ENCODE measurements around the gene LRP11. TPM values are rescaled to one million over a fixed set of nuclear protein-coding genes. Genes with fewer than 3 reads are reported as not detected.

The LRP11 gene
- total and polyA plus RNA-seq, 9 of the 15 experiments (the other 6 are each of a cell fraction or from before 2014, with no cell fraction given) = 0.51 to 3.5 (median 2.4) TPM

DNA sequence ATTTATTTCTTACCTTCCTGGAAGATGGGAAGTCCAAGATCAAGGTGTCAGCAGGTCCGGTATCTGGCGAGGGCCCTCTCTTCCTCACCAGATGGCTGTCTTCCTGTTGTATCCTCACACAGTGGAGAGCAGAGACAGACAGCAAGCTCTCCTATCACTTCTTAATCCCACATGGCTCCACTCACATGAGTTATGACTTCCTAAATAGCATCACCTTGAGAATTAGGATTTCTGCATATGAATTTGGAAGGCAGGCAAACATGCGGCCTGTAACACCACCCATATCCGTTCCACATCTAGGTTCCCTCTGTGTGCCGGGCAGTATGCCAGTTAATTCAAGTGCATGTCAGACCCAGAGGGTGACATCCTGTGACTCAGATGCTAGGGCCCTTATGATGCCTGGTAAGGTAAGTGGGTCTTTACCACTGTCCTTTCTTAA is 31.7 kb upstream of the LRP11 start:
- no peak overlapping the region; the same call in 1 of the 2 replicates for H2AFZ ChIP-seq (ENCODE audit: low read depth, low read length)
- H3K4me2 ChIP-seq (ENCODE audit: insufficient read depth, low read length) = no peak overlapping the region
- H3K4me1 ChIP-seq (replicated peaks in 1 of 2; ENCODE audit: control insufficient read depth in 2 of 2, insufficient read depth in 2 of 2, low read length in 2 of 2) = no peaks in the 10 kb centered on the region
- H3K36me3 ChIP-seq (ENCODE audit: control insufficient read depth, insufficient read depth, low read length) = no peaks in the 10 kb centered on the region
- peaks cover 37 to 60% of the 10 kb centered on the region in 2 experiments for H3K27me3 ChIP-seq (ENCODE audit: control insufficient read depth in 2 of 2, insufficient read depth in 2 of 2, low read length in 2 of 2)
- H3K9me3 ChIP-seq (replicated peaks; ENCODE audit: control insufficient read depth, insufficient read depth, low read depth, low read length) = no peaks in the 10 kb centered on the region
- DNase-seq (ENCODE audit: extremely low read depth in 1 of 4, low spot score in 3 of 4) (peak in 1 of 4 experiments; percentile 7), FAIRE-seq (no peak), ATAC-seq (no peak)
- no peaks in the 10 kb centered on the region for H3K9me1 ChIP-seq (ENCODE audit: control insufficient read depth, insufficient read depth, low read length)
- TF ChIP-seq NFIC (IDR thresholded peaks at IDR 0.05) (peak; percentile 16; the same call in 1 of the 2 replicates), HNRNPUL1 (IDR thresholded peaks at IDR 0.05; ENCODE audit: low read length) (no peak)
- POLR2A ChIA-PET = interaction anchor here (1.0 to 1.4 kb wide), 3 partner anchors 9 to 25 kb away, joined by 3 to 13 read pairs (median 3); no protein-coding TSS in a partner anchor
- no peak overlapping the region for H3K27ac ChIP-seq (ENCODE audit: extremely low read depth, low read depth, low read length)
- intact Hi-C loops (cut with micrococcal nuclease) (no loop called here), in situ Hi-C loops (cut with MboI) (no loop called here)
- H3K4me3 ChIP-seq = no peak overlapping the region
- no TSS peak for BruUV-seq (replicated peaks)
- WGBS (ENCODE audit: insufficient coverage, low coverage, missing lambda C conversion rate) = 29% methylated on average over 5 of the region's 5 CpGs
- no peak overlapping the region for H3K9ac ChIP-seq (ENCODE audit: insufficient read depth in 1 of 2, low read depth in 2 of 2, low read length in 2 of 2)
- H4K20me1 ChIP-seq (replicated peaks; ENCODE audit: control insufficient read depth, insufficient read depth, low read length) = no peaks in the 10 kb centered on the region
- no peaks in the 10 kb centered on the region for H3K79me2 ChIP-seq (ENCODE audit: control insufficient read depth, insufficient read depth, low read length)
- CTCF ChIA-PET (ENCODE audit: low intra/inter-chr PET ratio) = no interaction called here

- DNase-seq (ENCODE audit: extremely low read depth in 1 of 4, low spot score in 3 of 4) (peak in 2 of 4 experiments; percentile 5 to 20), FAIRE-seq (no peak), ATAC-seq (peak; percentile 44; the same call in 2 of the 3 replicates)
- ChIA-PET POLR2A (interaction anchor here (1.4 kb wide), 1 partner anchor 9 kb away, joined by 13 read pairs; no protein-coding TSS in a partner anchor), CTCF (ENCODE audit: low intra/inter-chr PET ratio) (no interaction called here)
- H3K27ac ChIP-seq (ENCODE audit: extremely low read depth, low read depth, low read length) = no peak overlapping the region
- peaks cover 33 to 59% of the 10 kb centered on the region in 2 experiments for H3K27me3 ChIP-seq (ENCODE audit: control insufficient read depth in 2 of 2, insufficient read depth in 2 of 2, low read length in 2 of 2)
- no peak overlapping the region for H3K4me3 ChIP-seq
- H3K79me2 ChIP-seq (ENCODE audit: control insufficient read depth, insufficient read depth, low read length) = no peaks in the 10 kb centered on the region
- H2AFZ ChIP-seq (ENCODE audit: low read depth, low read length) = no peak overlapping the region
- H3K9ac ChIP-seq (ENCODE audit: insufficient read depth in 1 of 2, low read depth in 2 of 2, low read length in 2 of 2) = no peak overlapping the region
- WGBS (ENCODE audit: insufficient coverage, low coverage, missing lambda C conversion rate) = 5% methylated on average over 7 of the region's 7 CpGs
- in situ Hi-C loops (cut with MboI) = no loop called here
- H3K9me3 ChIP-seq (replicated peaks; ENCODE audit: control insufficient read depth, insufficient read depth, low read depth, low read length) = no peaks in the 10 kb centered on the region
- no peaks in the 10 kb centered on the region for H3K4me1 ChIP-seq (replicated peaks in 1 of 2; ENCODE audit: control insufficient read depth in 2 of 2, insufficient read depth in 2 of 2, low read length in 2 of 2)
- intact Hi-C loops (cut with micrococcal nuclease) = no loop called here
- H3K4me2 ChIP-seq (ENCODE audit: insufficient read depth, low read length) = no peak overlapping the region
- BruUV-seq (replicated peaks) = no TSS peak
- no peaks in the 10 kb centered on the region for H4K20me1 ChIP-seq (replicated peaks; ENCODE audit: control insufficient read depth, insufficient read depth, low read length)
- no peaks in the 10 kb centered on the region for H3K36me3 ChIP-seq (ENCODE audit: control insufficient read depth, insufficient read depth, low read length)
- no peaks in the 10 kb centered on the region for H3K9me1 ChIP-seq (ENCODE audit: control insufficient read depth, insufficient read depth, low read length)
- TF ChIP-seq RAD21 (CRISPR knock-in tag; conservative IDR thresholded peaks at IDR 0.05 in 1 of 2, IDR thresholded peaks at IDR 0.05 in 1 of 2) (0 out of 4 replicates have a peak, but pooled peaks of 1 of the 2 experiments have one; percentile 5), CBFA2T3 (IDR thresholded peaks at IDR 0.05) (no peak), DIDO1 (tag; IDR thresholded peaks at IDR 0.05; ENCODE audit: low read depth) (no peak), HDGF (IDR thresholded peaks at IDR 0.05) (no peak), PHB (CRISPR knock-in tag; IDR thresholded peaks at IDR 0.05) (no peak), GABPB2 (CRISPR knock-in tag; conservative IDR thresholded peaks at IDR 0.05) (no peak), CREB3L1 (IDR thresholded peaks at IDR 0.05; ENCODE audit: borderline replicate concordance, low read depth) (no peak), EP300 (IDR thresholded peaks at IDR 0.05; ENCODE audit: low read length) (no peak), SNRNP70 (optimal IDR thresholded peaks at IDR 0.05; ENCODE audit: low read depth, low read length) (no peak), FOXA3 (CRISPR knock-in tag; conservative IDR thresholded peaks at IDR 0.05 in 1 of 2, IDR thresholded peaks at IDR 0.05 in 1 of 2) (peak in 1 of 2 experiments; percentile 58; a peak in 1 of 4 replicates)
- TF ChIP-seq, protein P1, sequence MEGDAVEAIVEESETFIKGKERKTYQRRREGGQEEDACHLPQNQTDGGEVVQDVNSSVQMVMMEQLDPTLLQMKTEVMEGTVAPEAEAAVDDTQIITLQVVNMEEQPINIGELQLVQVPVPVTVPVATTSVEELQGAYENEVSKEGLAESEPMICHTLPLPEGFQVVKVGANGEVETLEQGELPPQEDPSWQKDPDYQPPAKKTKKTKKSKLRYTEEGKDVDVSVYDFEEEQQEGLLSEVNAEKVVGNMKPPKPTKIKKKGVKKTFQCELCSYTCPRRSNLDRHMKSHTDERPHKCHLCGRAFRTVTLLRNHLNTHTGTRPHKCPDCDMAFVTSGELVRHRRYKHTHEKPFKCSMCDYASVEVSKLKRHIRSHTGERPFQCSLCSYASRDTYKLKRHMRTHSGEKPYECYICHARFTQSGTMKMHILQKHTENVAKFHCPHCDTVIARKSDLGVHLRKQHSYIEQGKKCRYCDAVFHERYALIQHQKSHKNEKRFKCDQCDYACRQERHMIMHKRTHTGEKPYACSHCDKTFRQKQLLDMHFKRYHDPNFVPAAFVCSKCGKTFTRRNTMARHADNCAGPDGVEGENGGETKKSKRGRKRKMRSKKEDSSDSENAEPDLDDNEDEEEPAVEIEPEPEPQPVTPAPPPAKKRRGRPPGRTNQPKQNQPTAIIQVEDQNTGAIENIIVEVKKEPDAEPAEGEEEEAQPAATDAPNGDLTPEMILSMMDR (IDR thresholded peaks at IDR 0.05 in 2 of 3, conservative IDR thresholded peaks at IDR 0.05 in 1 of 3; ENCODE audit: insufficient read depth in 2 of 3, low read depth in 1 of 3, low read length in 3 of 3) = 0 out of 6 replicates have a peak, but pooled peaks of 1 of the 3 experiments have one; percentile 9
These were observed 31.0 kb upstream of the LRP11 start for GRCh38 chr6:149895048-149895590.
